ENCODE data around the gene ZCCHC2.
A peak's percentile ranks its signal among the peaks of the same experiment; 100 is the strongest.

Gene ZCCHC2

GRCh38 chr18:62576271-62576670 lies 53.4 kb downstream of the ZCCHC2 start:
- DNase-seq (ENCODE audit: low read depth in 2 of 2, low spot score in 1 of 2): no peak

GRCh38 chr18:62576845-62577512 lies 54.2 kb downstream of the ZCCHC2 start:
- DNase-seq (ENCODE audit: low read depth in 2 of 2, low spot score in 1 of 2): no peak

DNA sequence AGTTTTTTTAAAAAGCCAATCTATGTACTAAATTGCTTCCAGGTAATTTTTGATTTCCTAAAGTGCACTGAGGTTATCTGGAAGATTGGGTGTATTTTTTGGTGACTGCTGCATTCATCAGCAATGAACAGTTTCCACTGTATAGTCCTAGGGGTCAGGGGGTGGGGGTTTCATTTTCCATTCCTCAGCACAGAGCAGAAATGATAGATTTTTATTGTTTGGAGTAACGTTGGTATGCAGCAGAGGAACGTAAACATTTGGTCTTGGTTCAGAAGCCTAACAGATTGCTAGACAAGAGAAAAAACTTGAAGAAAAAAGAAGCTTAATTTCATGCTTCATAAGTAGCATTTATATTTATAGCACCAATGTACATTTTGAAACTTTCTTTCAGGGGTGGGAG lies 54.9 kb downstream of the ZCCHC2 start:
- DNase-seq (ENCODE audit: low read depth in 2 of 2, low spot score in 1 of 2): no peak

GRCh38 chr18:62578980-62579511 lies 56.2 kb downstream of the ZCCHC2 start:
- no peak for DNase-seq (ENCODE audit: low read depth in 2 of 2, low spot score in 1 of 2)

DNA sequence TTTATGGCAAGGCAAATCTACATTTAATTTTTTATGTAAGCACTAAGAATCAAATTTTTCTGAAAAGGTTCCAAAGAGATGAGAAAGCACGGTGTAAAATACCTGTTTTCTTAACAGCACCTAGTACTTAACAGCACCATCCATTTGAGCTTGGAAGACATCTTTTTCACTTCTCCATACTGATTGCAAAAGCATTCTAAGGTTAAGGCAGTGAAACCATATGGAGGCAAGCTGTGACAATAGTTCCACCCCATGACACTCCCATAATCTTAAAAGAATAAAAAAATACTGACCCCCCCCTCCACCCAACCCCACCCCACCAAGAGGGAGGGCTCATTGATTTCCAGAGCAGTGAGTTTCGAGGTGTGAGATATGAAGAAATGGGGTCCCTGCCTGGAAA lies 60.6 kb downstream of the ZCCHC2 start:
- DNase-seq (ENCODE audit: low read depth in 2 of 2, low spot score in 1 of 2): no peak

- DNase-seq (ENCODE audit: low read depth in 2 of 2, low spot score in 1 of 2): peak; percentile 50 to 61
Measured at GRCh38 chr18:62584241-62585120, 61.7 kb downstream of the ZCCHC2 start.

GRCh38 chr18:62585274-62586150 lies 62.7 kb downstream of the ZCCHC2 start:
- no peak for DNase-seq (ENCODE audit: low read depth in 2 of 2, low spot score in 1 of 2)

- DNase-seq (ENCODE audit: low read depth in 2 of 2, low spot score in 1 of 2): peak in 1 of 2 donors; percentile 23
Measured at GRCh38 chr18:62586151-62586774, 63.4 kb downstream of the ZCCHC2 start.

GRCh38 chr18:62586781-62587487 lies 64.1 kb downstream of the ZCCHC2 start:
- no peak for DNase-seq (ENCODE audit: low read depth in 2 of 2, low spot score in 1 of 2)

- DNase-seq (ENCODE audit: low read depth in 2 of 2, low spot score in 1 of 2): no peak
Measured at GRCh38 chr18:62587689-62588088, 64.9 kb downstream of the ZCCHC2 start.

DNA sequence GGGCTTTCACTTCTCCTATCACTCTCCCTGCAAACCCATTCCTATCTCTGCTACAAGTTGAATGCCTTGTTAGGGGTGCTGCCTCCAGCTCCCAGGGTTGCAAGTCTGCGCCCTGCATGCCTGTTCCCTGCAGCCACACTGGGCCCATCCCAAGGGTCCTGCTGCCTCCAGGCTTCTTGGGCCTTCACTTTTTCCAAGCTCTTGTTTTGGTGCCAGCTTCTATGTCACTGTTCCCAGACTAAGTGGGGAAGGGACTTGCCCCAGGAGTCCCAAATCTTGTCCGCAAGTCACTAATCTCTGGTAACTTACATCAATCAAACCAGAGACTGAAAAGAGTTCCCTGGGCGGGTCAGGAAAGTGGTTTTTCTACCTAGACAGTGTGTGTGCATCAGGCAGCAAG lies 65.4 kb downstream of the ZCCHC2 start:
- DNase-seq (ENCODE audit: low read depth in 2 of 2, low spot score in 1 of 2): no peak

DNA sequence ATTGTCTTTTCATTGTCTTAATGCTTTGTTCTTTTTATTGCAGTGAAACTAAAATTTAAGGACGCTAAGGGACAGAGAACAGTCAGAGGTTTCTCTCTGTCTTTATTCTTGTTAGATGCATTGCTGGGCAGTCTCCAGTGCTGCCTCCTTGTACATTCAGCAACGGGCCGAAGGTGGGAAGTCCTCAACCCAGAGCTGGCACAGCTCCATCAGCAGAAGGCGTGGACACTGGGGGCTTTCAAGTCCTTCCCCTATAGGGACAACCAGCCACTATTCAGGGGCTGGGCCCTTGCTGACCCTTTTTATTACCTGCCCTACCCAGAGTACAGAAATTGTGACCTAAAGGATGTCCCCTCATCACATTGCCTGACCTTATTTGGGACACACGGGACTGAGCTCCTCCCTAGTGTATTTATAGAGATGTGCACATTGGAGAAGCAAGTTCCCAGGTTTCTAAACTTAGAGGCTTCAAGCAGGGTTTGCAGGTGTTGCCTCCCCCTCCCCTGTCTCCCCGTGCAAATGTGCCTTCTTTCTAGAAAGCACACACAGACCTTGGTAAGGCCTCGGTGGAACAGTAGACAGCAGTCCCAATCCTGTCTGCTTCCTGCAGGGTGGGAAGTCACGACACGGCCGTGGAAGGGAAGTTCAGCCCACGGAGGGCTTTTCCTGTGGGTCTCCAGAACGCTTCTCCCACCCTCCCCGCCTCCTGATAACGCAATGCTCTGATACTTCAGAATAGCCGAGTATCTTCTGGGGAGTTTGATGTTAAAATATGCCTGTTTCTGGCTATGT lies 68.2 kb downstream of the ZCCHC2 start:
- DNase-seq (ENCODE audit: low read depth in 2 of 2, low spot score in 1 of 2): no peak

DNA sequence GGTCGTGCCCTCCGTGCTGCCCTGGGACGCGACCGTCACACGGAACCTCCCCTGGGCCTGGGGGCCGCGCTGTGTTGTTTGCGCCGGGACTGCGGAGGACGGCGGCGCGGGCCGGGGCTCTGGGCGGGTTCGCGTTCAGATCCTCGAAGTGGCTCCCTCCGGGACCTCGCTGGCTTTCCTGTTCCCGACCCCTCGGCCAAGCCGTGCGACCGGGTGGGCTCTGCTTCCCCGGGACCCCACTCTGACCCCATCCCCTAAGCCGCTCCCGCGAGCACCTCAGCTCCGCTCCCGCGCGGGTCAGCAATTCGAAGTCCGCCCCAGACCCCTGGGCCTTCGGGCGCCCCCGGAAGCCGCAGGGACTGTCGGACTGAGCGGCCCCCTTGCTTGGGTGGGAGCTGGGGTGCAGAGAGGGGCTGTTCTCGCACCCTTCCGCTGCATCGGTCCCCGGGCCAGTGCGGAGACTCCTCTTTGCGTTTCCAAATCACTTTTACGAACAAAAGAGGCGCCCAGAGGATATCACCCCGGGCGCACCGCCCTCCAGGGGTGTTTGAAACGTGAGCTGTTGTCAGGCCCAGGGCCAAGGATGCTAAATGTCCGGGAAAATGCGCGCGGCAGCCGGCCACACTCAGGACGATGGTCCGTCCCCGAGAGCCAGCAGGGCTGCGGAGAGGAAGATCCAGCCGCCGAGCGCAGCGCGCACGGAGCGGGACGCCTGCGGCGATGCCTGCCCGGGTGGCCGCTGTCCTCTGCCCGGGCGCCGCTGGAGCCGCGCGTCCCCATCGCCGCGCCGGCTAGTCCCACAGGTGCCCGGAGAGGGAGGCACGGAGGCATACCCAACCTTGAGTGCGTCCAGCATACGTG lies 73.5 kb downstream of the ZCCHC2 start:
- DNase-seq (ENCODE audit: low read depth in 2 of 2, low spot score in 1 of 2): no peak

DNA sequence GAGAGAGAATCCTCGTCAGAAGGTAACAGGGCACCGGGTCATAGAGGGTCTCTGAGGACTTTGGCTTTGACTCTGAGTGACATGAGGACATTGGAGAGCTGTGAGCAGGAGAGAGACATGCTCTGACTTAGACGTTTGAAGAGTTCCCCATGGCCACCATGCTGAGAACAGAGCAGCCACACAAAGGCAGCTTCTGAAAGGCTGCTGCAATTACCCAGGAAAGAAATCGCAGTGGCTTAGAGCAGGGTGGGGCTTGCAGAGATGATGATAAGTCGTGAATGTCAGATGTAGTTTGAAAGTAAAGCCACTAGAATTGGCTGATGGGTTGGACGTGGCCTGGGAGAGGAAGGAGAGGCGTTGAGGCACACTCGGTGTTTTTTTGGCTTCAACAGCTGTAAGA lies 79.0 kb downstream of the ZCCHC2 start:
- no peak for DNase-seq (ENCODE audit: low read depth in 2 of 2, low spot score in 1 of 2)

DNA sequence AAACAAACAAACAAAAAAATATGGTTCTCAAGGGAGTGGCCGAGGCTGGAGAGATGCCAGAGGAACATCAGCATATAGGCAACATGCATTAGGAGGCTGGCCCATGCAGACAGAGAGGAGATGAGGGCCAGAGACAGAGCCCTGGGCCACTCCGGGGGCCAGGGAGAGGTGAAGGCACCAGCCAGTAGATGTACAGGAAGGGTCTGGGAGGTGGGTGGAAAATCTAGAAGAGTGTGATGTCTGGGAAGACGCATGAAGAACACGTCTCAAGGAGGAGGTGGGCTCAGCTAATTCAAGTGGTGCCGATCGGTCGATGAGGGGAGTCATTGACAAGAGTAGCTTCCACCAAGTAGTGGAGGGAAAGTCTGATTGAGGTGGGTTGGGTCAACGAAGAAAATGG lies 79.9 kb downstream of the ZCCHC2 start:
- DNase-seq (ENCODE audit: low read depth in 2 of 2, low spot score in 1 of 2): no peak

GRCh38 chr18:62603211-62603610 lies 80.4 kb downstream of the ZCCHC2 start:
- no peak for DNase-seq (ENCODE audit: low read depth in 2 of 2, low spot score in 1 of 2)

DNA sequence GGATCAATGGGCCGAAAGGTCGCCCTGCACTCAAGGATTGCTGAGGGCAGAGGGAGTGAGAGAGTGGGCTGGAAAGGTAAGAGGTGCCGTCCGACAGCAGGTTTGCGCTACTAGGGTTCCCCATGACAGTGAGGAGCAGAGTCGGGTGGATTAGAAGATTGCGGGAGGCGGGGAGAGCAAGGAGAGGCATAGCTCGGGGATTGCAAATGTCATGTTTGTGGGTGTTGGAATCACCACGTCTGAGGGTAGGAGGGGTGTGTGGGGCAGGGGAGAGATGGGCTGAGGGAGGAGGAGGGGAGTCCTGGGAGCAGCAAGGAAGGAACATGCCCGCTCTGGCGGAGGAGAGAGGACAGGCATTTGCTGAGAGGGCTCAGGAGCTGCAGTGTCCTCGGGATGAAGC lies 81.2 kb downstream of the ZCCHC2 start:
- DNase-seq (ENCODE audit: low read depth in 2 of 2, low spot score in 1 of 2): no peak

GRCh38 chr18:62605685-62606084 lies 82.9 kb downstream of the ZCCHC2 start:
- DNase-seq (ENCODE audit: low read depth in 2 of 2, low spot score in 1 of 2): no peak

DNA sequence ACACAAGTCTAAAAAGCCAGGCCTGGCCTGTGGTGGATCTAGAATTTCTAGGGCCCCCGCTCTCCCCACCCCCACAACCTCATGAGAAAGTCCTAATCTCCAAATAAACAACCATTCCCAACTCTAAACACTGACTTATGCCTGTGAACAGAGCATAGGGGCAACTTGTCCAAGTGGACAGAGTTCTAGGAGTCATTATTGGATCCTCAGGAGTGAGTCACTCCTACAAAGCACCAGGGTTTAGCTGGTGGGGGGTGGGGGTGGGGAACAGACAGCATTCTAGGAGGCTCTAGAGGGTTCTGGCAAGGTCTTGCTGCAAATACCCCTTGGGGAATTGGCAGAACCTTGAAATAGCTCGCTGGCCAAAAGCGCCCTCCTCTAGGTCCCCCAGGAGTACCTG lies 83.3 kb downstream of the ZCCHC2 start:
- no peak for DNase-seq (ENCODE audit: low read depth in 2 of 2, low spot score in 1 of 2)
